ENCODE data around the gene RALGAPA2. TPM values are rescaled to one million over a fixed set of nuclear protein-coding genes. Genes with fewer than 3 reads are reported as not detected.
A peak's percentile ranks its signal among the peaks of the same experiment; 100 is the strongest.

The RALGAPA2 gene
- total and polyA plus RNA-seq, 2 of the 13 experiments (the other 11 are each of a cell fraction or from before 2014, with no cell fraction given): 13.8 to 17.7 TPM

GRCh38 chr20:20759132-20759531, 46.7 kb upstream of the RALGAPA2 start (continued):
- TF ChIP-seq ZFX (CRISPR knock-in tag; IDR thresholded peaks at IDR 0.05; ENCODE audit: low read depth) (peak; percentile 70), HNF1B (CRISPR knock-in tag; IDR thresholded peaks at IDR 0.05) (0 out of 2 replicates have a peak, but pooled peaks have one; percentile 27), PAXIP1 (CRISPR knock-in tag; conservative IDR thresholded peaks at IDR 0.05) (peak; percentile 67), XBP1 (CRISPR knock-in tag; IDR thresholded peaks at IDR 0.05) (no peak), ERF (CRISPR knock-in tag; IDR thresholded peaks at IDR 0.05) (no peak), FOXP4 (CRISPR knock-in tag; IDR thresholded peaks at IDR 0.05) (peak; percentile 72), HDAC1 (CRISPR knock-in tag; IDR thresholded peaks at IDR 0.05) (peak; percentile 35; the same call in 1 of the 2 replicates), POGK (CRISPR knock-in tag; conservative IDR thresholded peaks at IDR 0.05) (no peak), SAP130 (CRISPR knock-in tag; IDR thresholded peaks at IDR 0.05; ENCODE audit: low read depth) (peak; percentile 35; the same call in 1 of the 2 replicates), ZSCAN21 (CRISPR knock-in tag; IDR thresholded peaks at IDR 0.05; ENCODE audit: borderline replicate concordance) (no peak), SUZ12 (IDR thresholded peaks at IDR 0.05; ENCODE audit: low read depth, low read length) (no peak), ZNF501 (CRISPR knock-in tag; IDR thresholded peaks at IDR 0.05) (peak; percentile 65; the same call in 1 of the 2 replicates), ZBTB37 (CRISPR knock-in tag; IDR thresholded peaks at IDR 0.05) (no peak), FOXP1 (IDR thresholded peaks at IDR 0.05) (no peak), FOXP1 (CRISPR knock-in tag; IDR thresholded peaks at IDR 0.05) (peak; percentile 59; the same call in 1 of the 2 replicates), GABPB1 (CRISPR knock-in tag; IDR thresholded peaks at IDR 0.05) (no peak), SOX5 (CRISPR knock-in tag; IDR thresholded peaks at IDR 0.05; ENCODE audit: borderline replicate concordance) (peak; percentile 69; the same call in 1 of the 2 replicates), ADNP (CRISPR knock-in tag; IDR thresholded peaks at IDR 0.05) (no peak), KDM3A (CRISPR knock-in tag; IDR thresholded peaks at IDR 0.05; ENCODE audit: low read depth) (0 out of 2 replicates have a peak, but pooled peaks have one; percentile 33)

Data from HepG2 (cell line).